Neural cell (in vitro differentiated cells): Measurements from ENCODE around the gene WNT7B. TPM values are rescaled to one million over a fixed set of nuclear protein-coding genes. Genes with fewer than 3 reads are reported as not detected.

ENCODE experiments used
- H2AFZ ChIP-seq: fragments of 200-600, 300-800 bp; sonication (generic), shearing (Covaris generic); 2 replicates; pipeline ENCODE4 v1.6.0; 2014; ENCODE audit warnings: low read depth, mild to moderate bottlenecking, antibody characterized with exemption, low read length, moderate library complexity
- H3F3A ChIP-seq: fragments of 200-600 bp; shearing (Covaris generic); 2 replicates; pipeline ENCODE4 v1.6.1; 2016; ENCODE audit warnings: mild to moderate bottlenecking, moderate library complexity, mixed read lengths, antibody characterized with exemption, low read length; ENCODE audit not compliant: insufficient read depth, poor library complexity, severe bottlenecking
- H3K27ac ChIP-seq: fragments of 200-600, 300-800 bp; sonication (generic), shearing (Covaris generic); 2 replicates; pipeline ENCODE4 v1.5.1; 2014; ENCODE audit warnings: mild to moderate bottlenecking, low read length, moderate library complexity
- H3K27me3 ChIP-seq: fragments of 300-800, 200-600 bp; sonication (generic), shearing (Covaris generic); 2 replicates; pipeline ENCODE4 v1.6.0; 2014; ENCODE audit warnings: mild to moderate bottlenecking, low read depth, low read length, moderate library complexity; ENCODE audit not compliant: insufficient read depth
- H3K36me3 ChIP-seq: fragments of 300-800, 200-600 bp; sonication (generic), shearing (Covaris generic); 2 replicates; pipeline ENCODE4 v1.5.1; 2014; ENCODE audit warnings: mild to moderate bottlenecking, antibody characterized with exemption, low read length, moderate library complexity; ENCODE audit not compliant: insufficient read depth
- H3K4me2 ChIP-seq: fragments of 300-800, 200-600 bp; sonication (generic), shearing (Covaris generic); 2 replicates; pipeline ENCODE4 v1.6.0; 2014; ENCODE audit warnings: mild to moderate bottlenecking, low read length
- H3K4me3 ChIP-seq: fragments of 300-800, 200-600 bp; sonication (generic), shearing (Covaris generic); 2 replicates; pipeline ENCODE4 v1.5.1; 2014; ENCODE audit warnings: mild to moderate bottlenecking, low read length, moderate library complexity
- H3K79me2 ChIP-seq: fragments of 200-600 bp; shearing (Covaris generic); replicated peaks from 2 replicates; pipeline ENCODE4 v1.6.0; 2014; ENCODE audit warnings: mild to moderate bottlenecking, low read length, moderate library complexity; ENCODE audit not compliant: insufficient read depth
- H3K9ac ChIP-seq: fragments of 300-800, 200-600 bp; sonication (generic), shearing (Covaris generic); 2 replicates; pipeline ENCODE4 v1.6.1; 2016; ENCODE audit warnings: mild to moderate bottlenecking, low read length, mixed read lengths
- H3K9me2 ChIP-seq: fragments of 200-600 bp; shearing (Covaris generic); 2 replicates; pipeline ENCODE4 v1.6.1; 2016; ENCODE audit warnings: mild to moderate bottlenecking, low read length, mixed read lengths; ENCODE audit not compliant: insufficient read depth
- H3K9me3 ChIP-seq: fragments of 200-600, 300-800 bp; sonication (generic), shearing (Covaris generic); 2 replicates; pipeline ENCODE4 v1.6.1; 2016; ENCODE audit warnings: mild to moderate bottlenecking, mixed run types, low read length, moderate library complexity, mixed read lengths
- H4K20me1 ChIP-seq: fragments of 200-600 bp; shearing (Covaris generic); 2 replicates; pipeline ENCODE4 v1.6.1; 2016; ENCODE audit warnings: mild to moderate bottlenecking, mixed run types; ENCODE audit not compliant: insufficient read depth
- EP300 ChIP-seq: fragments of 450-650 bp; conservative IDR thresholded peaks from 2 replicates; pipeline ENCODE4 v1.6.1; 2014; ENCODE audit warnings: antibody characterized with exemption, mild to moderate bottlenecking, moderate library complexity; ENCODE audit not compliant: poor library complexity, severe bottlenecking
- EZH2 ChIP-seq: fragments of 200-600, 300-800 bp; shearing (Covaris generic), sonication (generic); IDR thresholded peaks from 2 replicates; pipeline ENCODE4 v1.6.1; 2014; ENCODE audit warnings: antibody characterized with exemption, low read length, borderline replicate concordance, mild to moderate bottlenecking; ENCODE audit not compliant: insufficient read depth, poor library complexity, severe bottlenecking
- MXI1 ChIP-seq: fragments of 450-650 bp; conservative IDR thresholded peaks from 2 replicates; pipeline ENCODE4 v1.6.1; 2014; ENCODE audit warnings: antibody characterized with exemption, mild to moderate bottlenecking; ENCODE audit not compliant: poor library complexity, severe bottlenecking
- POLR2AphosphoS5 ChIP-seq: IDR thresholded peaks from 2 replicates; pipeline ENCODE4 v1.6.1; 2012
- RAD21 ChIP-seq: fragments of 450-650 bp; conservative IDR thresholded peaks from 2 replicates; pipeline ENCODE4 v1.6.1; 2014; ENCODE audit warnings: antibody characterized with exemption, mild to moderate bottlenecking, moderate library complexity
- SMC3 ChIP-seq: fragments of 450-650 bp; conservative IDR thresholded peaks from 2 replicates; pipeline ENCODE4 v1.6.1; 2014; ENCODE audit warnings: antibody characterized with exemption, mild to moderate bottlenecking, moderate library complexity; ENCODE audit not compliant: poor library complexity
- TAF1 ChIP-seq: IDR thresholded peaks from 2 replicates; pipeline ENCODE4 v1.6.1; 2012; ENCODE audit warnings: low read depth
- polyA plus RNA-seq: library from polyadenylated mRNA; depleted of rRNA; stranded (reverse); fragments of >200 nt; gene quantifications from 2 replicates; pipeline ENCODE4 v1.2.3, GENCODE V29; 2014
- TF ChIP-seq, protein P1 (sequence below): fragments of 450-650 bp; IDR thresholded peaks from 2 replicates; pipeline ENCODE4 v1.5.1; 2014; ENCODE audit warnings: antibody characterized with exemption, mild to moderate bottlenecking, moderate library complexity; ENCODE audit not compliant: poor library complexity, severe bottlenecking
- TF ChIP-seq, protein P2 (sequence below): IDR thresholded peaks from 2 replicates; pipeline ENCODE4 v1.6.1; 2012; ENCODE audit warnings: borderline replicate concordance

The WNT7B gene
- polyA plus RNA-seq, 1 donor from 2014 or later: 0.16 TPM

DNA sequence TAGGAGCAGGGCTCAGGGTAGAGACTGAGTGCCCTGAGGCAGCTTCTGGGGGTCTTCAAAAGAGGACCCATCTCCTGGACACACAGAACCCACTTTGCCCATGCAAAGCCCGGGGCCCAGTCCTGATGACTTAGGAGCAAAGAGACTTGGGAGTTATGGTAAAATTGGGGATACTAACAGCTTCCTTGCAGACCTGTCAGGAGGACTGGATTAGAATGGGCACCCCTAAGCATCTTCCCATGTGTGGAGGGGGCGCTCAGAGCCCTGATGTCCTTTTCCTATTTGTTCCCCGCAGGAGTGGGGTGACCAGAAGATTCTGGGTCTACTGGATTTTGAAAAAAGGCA is 100.0 kb downstream of the WNT7B start:
- H3K27ac ChIP-seq: no peak overlapping the region
- no peaks in the 10 kb centered on the region for H3K9me2 ChIP-seq
- H3K9ac ChIP-seq: no peak overlapping the region
- no peaks in the 10 kb centered on the region for H4K20me1 ChIP-seq
- no peak overlapping the region for H2AFZ ChIP-seq
- H3K79me2 ChIP-seq: no peaks in the 10 kb centered on the region
- no peaks in the 10 kb centered on the region for H3K36me3 ChIP-seq
- TF ChIP-seq, protein P1, sequence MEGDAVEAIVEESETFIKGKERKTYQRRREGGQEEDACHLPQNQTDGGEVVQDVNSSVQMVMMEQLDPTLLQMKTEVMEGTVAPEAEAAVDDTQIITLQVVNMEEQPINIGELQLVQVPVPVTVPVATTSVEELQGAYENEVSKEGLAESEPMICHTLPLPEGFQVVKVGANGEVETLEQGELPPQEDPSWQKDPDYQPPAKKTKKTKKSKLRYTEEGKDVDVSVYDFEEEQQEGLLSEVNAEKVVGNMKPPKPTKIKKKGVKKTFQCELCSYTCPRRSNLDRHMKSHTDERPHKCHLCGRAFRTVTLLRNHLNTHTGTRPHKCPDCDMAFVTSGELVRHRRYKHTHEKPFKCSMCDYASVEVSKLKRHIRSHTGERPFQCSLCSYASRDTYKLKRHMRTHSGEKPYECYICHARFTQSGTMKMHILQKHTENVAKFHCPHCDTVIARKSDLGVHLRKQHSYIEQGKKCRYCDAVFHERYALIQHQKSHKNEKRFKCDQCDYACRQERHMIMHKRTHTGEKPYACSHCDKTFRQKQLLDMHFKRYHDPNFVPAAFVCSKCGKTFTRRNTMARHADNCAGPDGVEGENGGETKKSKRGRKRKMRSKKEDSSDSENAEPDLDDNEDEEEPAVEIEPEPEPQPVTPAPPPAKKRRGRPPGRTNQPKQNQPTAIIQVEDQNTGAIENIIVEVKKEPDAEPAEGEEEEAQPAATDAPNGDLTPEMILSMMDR: no peak
- TF ChIP-seq EP300: no peak
- TF ChIP-seq SMC3: no peak
- no peak for TF ChIP-seq EZH2
- TF ChIP-seq POLR2AphosphoS5: no peak
- TF ChIP-seq TAF1: no peak
- TF ChIP-seq, protein P2, sequence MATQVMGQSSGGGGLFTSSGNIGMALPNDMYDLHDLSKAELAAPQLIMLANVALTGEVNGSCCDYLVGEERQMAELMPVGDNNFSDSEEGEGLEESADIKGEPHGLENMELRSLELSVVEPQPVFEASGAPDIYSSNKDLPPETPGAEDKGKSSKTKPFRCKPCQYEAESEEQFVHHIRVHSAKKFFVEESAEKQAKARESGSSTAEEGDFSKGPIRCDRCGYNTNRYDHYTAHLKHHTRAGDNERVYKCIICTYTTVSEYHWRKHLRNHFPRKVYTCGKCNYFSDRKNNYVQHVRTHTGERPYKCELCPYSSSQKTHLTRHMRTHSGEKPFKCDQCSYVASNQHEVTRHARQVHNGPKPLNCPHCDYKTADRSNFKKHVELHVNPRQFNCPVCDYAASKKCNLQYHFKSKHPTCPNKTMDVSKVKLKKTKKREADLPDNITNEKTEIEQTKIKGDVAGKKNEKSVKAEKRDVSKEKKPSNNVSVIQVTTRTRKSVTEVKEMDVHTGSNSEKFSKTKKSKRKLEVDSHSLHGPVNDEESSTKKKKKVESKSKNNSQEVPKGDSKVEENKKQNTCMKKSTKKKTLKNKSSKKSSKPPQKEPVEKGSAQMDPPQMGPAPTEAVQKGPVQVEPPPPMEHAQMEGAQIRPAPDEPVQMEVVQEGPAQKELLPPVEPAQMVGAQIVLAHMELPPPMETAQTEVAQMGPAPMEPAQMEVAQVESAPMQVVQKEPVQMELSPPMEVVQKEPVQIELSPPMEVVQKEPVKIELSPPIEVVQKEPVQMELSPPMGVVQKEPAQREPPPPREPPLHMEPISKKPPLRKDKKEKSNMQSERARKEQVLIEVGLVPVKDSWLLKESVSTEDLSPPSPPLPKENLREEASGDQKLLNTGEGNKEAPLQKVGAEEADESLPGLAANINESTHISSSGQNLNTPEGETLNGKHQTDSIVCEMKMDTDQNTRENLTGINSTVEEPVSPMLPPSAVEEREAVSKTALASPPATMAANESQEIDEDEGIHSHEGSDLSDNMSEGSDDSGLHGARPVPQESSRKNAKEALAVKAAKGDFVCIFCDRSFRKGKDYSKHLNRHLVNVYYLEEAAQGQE: no peak
- TF ChIP-seq MXI1: no peak
- no peak for TF ChIP-seq RAD21
- no peak overlapping the region for H3K4me2 ChIP-seq
- no peaks in the 10 kb centered on the region for H3K27me3 ChIP-seq
- H3F3A ChIP-seq: no peaks in the 10 kb centered on the region
- no peak overlapping the region for H3K4me3 ChIP-seq
- no peaks in the 10 kb centered on the region for H3K9me3 ChIP-seq

DNA sequence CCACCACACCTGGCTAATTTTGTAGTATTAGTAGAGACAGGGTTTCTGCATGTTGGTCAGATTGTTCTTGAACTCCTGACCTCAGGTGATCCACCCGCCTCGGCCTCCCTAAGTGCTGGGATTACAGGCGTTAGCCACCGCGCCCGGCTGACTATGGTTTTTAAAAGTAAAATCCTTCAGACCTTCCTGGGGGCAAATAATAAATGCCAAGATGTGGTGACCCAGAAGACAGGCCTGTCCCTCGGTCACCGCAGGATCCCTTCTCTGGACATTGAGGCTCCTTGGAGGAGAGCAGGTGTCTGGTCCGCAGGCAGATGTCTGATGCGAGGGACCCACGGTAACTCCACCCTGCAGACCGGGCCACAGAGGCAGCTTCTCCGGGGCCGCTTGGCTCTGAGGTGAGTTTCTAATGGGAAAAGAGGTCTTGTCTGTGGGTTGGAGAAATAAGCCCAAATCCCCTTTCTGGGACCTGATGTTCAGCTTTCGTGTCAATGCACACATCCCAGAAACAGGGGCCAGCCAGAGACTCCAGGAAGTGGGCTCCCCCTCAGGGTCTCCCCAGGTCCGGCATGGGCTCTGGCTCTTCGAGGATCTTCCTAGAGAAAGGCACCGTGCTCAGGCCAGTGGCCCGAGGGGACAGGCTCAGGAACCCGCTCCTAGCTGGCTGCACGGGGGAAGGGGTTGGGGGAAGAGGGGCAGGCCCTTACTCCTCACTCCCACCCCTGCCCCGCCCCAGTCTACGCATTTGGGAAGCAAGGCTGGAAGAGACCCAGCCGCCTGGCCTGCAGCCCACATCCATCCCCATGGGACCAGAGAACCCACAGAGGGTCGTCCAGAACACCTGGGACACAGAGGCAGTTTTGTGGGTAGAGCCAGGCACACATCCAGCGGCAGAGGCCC is 100.6 kb downstream of the WNT7B start:
- H3K9ac ChIP-seq: no peak overlapping the region
- H3K4me3 ChIP-seq: no peak overlapping the region
- no peaks in the 10 kb centered on the region for H3K36me3 ChIP-seq
- no peaks in the 10 kb centered on the region for H4K20me1 ChIP-seq
- no peaks in the 10 kb centered on the region for H3K79me2 ChIP-seq
- H2AFZ ChIP-seq: no peak overlapping the region
- H3K27ac ChIP-seq: no peak overlapping the region
- H3K27me3 ChIP-seq: no peaks in the 10 kb centered on the region
- H3K9me3 ChIP-seq: no peaks in the 10 kb centered on the region
- TF ChIP-seq RAD21 (no peak), POLR2AphosphoS5 (no peak), SMC3 (no peak), MXI1 (no peak), TAF1 (no peak), EP300 (no peak), EZH2 (no peak)
- TF ChIP-seq, protein P2: no peak
- TF ChIP-seq, protein P1: no peak
- no peaks in the 10 kb centered on the region for H3F3A ChIP-seq
- H3K4me2 ChIP-seq: no peak overlapping the region
- H3K9me2 ChIP-seq: no peaks in the 10 kb centered on the region
